ENCODE results near the gene SLC12A1.

The SLC12A1 gene

GRCh38 chr15:48281674-48282073 is 75.6 kb downstream of the SLC12A1 start:
- H3K4me3 ChIP-seq (ENCODE audit: low read depth, low read length): no peak overlapping the region
- no peak for TF ChIP-seq CTCF (IDR thresholded peaks at IDR 0.05; ENCODE audit: insufficient read depth, low read depth, low read length, missing control alignments)
- no peak for DNase-seq (ENCODE audit: low read depth)

GRCh38 chr15:48282216-48282615 is 76.1 kb downstream of the SLC12A1 start:
- TF ChIP-seq CTCF (IDR thresholded peaks at IDR 0.05; ENCODE audit: insufficient read depth, low read depth, low read length, missing control alignments): no peak
- H3K4me3 ChIP-seq (ENCODE audit: low read depth, low read length): no peak overlapping the region
- DNase-seq (ENCODE audit: low read depth): no peak

GRCh38 chr15:48283396-48284145 is 77.5 kb downstream of the SLC12A1 start:
- no peak for DNase-seq (ENCODE audit: low read depth)
- no peak for TF ChIP-seq CTCF (IDR thresholded peaks at IDR 0.05; ENCODE audit: insufficient read depth, low read depth, low read length, missing control alignments)
- H3K4me3 ChIP-seq (ENCODE audit: low read depth, low read length): no peak overlapping the region

- H3K4me3 ChIP-seq (ENCODE audit: low read depth, low read length): no peak overlapping the region
- peak; percentile 81 for DNase-seq (ENCODE audit: low read depth)
- TF ChIP-seq CTCF (IDR thresholded peaks at IDR 0.05; ENCODE audit: insufficient read depth, low read depth, low read length, missing control alignments): peak; percentile 66
Measured at GRCh38 chr15:48285329-48286214, 79.5 kb downstream of the SLC12A1 start.

GRCh38 chr15:48289628-48290027 is 83.5 kb downstream of the SLC12A1 start:
- no peak overlapping the region for H3K4me3 ChIP-seq (ENCODE audit: low read depth, low read length)
- TF ChIP-seq CTCF (IDR thresholded peaks at IDR 0.05; ENCODE audit: insufficient read depth, low read depth, low read length, missing control alignments): no peak
- no peak for DNase-seq (ENCODE audit: low read depth)

- peak; percentile 28 for DNase-seq (ENCODE audit: low read depth)
- no peak for TF ChIP-seq CTCF (IDR thresholded peaks at IDR 0.05; ENCODE audit: insufficient read depth, low read depth, low read length, missing control alignments)
- H3K4me3 ChIP-seq (ENCODE audit: low read depth, low read length): no peak overlapping the region
Measured at GRCh38 chr15:48292458-48292857, 86.4 kb downstream of the SLC12A1 start.
